Astrocyte (in vitro differentiated cells and primary cell): ENCODE data around the gene ACOX3. TPM values are rescaled to one million over a fixed set of nuclear protein-coding genes. Genes with fewer than 3 reads are reported as not detected.
A peak's percentile ranks its signal among the peaks of the same experiment; 100 is the strongest.

Experiments used
- DNase-seq: peaks from one replicate; pipeline ENCODE4 v3.0.0-alpha.2; 2010; ENCODE audit warnings: low read depth
- FAIRE-seq: peaks from 2 replicates; lab custom pipeline; 2011; peaks lifted over from hg19 to GRCh38; lab: Jason Lieb, UNC
- H2AFZ ChIP-seq: 2 replicates; pipeline ENCODE4 v1.6.0; 2012; ENCODE audit warnings: low read depth, low read length, inconsistent platforms
- H3K27ac ChIP-seq: 2 replicates; pipeline ENCODE4 v1.5.1; 2011; ENCODE audit warnings: low read depth, low read length, inconsistent platforms
- H3K27me3 ChIP-seq: 2 replicates; pipeline ENCODE4 v1.6.0; 2011; ENCODE audit warnings: low read length, inconsistent platforms; ENCODE audit not compliant: insufficient read depth
- H3K36me3 ChIP-seq: 2 replicates; pipeline ENCODE4 v1.5.1; 2011; ENCODE audit warnings: low read length, inconsistent platforms; ENCODE audit not compliant: insufficient read depth
- H3K4me1 ChIP-seq: 2 replicates; pipeline ENCODE4 v1.5.1; 2011; ENCODE audit warnings: low read length, inconsistent platforms; ENCODE audit not compliant: insufficient read depth
- H3K4me2 ChIP-seq: 2 replicates; pipeline ENCODE4 v1.6.0; 2012; ENCODE audit warnings: low read length, inconsistent platforms
- H3K4me3 ChIP-seq: 2 replicates; pipeline ENCODE4 v1.5.1; 2011; ENCODE audit warnings: low read depth, mild to moderate bottlenecking, low read length, inconsistent platforms; ENCODE audit not compliant: insufficient read depth
- H3K79me2 ChIP-seq: 2 replicates; pipeline ENCODE4 v1.6.0; 2012; ENCODE audit warnings: mild to moderate bottlenecking, low read length, inconsistent platforms; ENCODE audit not compliant: insufficient read depth
- H3K9ac ChIP-seq: 2 replicates; pipeline ENCODE4 v1.6.0; 2012; ENCODE audit warnings: mild to moderate bottlenecking, low read length, inconsistent platforms
- H3K9me3 ChIP-seq: 2 replicates; pipeline ENCODE4 v1.5.1; 2012; ENCODE audit warnings: low read depth, mild to moderate bottlenecking, low read length, inconsistent platforms; ENCODE audit not compliant: insufficient read depth
- H4K20me1 ChIP-seq: 2 replicates; pipeline ENCODE4 v1.6.0; 2012; ENCODE audit warnings: low read length, inconsistent platforms; ENCODE audit not compliant: insufficient read depth
- H3K27ac Mint-ChIP-seq: one replicate; pipeline ENCODE4 v1.8.0; 2021; ENCODE audit warnings: mild to moderate bottlenecking, mixed read lengths; ENCODE audit not compliant: unreplicated experiment
- H3K27me3 Mint-ChIP-seq: one replicate; pipeline ENCODE4 v1.8.0; 2021; ENCODE audit warnings: low read depth, mixed read lengths; ENCODE audit not compliant: unreplicated experiment
- H3K36me3 Mint-ChIP-seq: one replicate; pipeline ENCODE4 v1.8.0; 2021; ENCODE audit warnings: low read depth, mixed read lengths; ENCODE audit not compliant: unreplicated experiment
- H3K4me1 Mint-ChIP-seq: one replicate; pipeline ENCODE4 v1.8.0; 2021; ENCODE audit warnings: low read depth, mixed read lengths; ENCODE audit not compliant: unreplicated experiment
- H3K4me3 Mint-ChIP-seq: one replicate; pipeline ENCODE4 v1.8.0; 2021; ENCODE audit warnings: mild to moderate bottlenecking, moderate library complexity, mixed read lengths; ENCODE audit not compliant: unreplicated experiment
- H3K9me3 Mint-ChIP-seq: one replicate; pipeline ENCODE4 v1.8.0; 2021; ENCODE audit warnings: mild to moderate bottlenecking, mixed read lengths; ENCODE audit not compliant: unreplicated experiment
- EZH2 ChIP-seq: IDR thresholded peaks from 2 replicates; pipeline ENCODE4 v1.6.1; 2012; ENCODE audit warnings: mild to moderate bottlenecking, low read length, inconsistent platforms; ENCODE audit not compliant: insufficient read depth
- total RNA-seq: library from RNA; stranded (reverse); gene quantifications from 2 replicates; pipeline ENCODE4 v1.2.1, GENCODE V29; 2021
- TF ChIP-seq, protein P1 (sequence below): IDR thresholded peaks from 2 replicates; pipeline ENCODE4 v1.5.1; 2011; ENCODE audit warnings: low read depth, mild to moderate bottlenecking, inconsistent platforms, low read length, moderate library complexity; ENCODE audit not compliant: insufficient read depth

ACOX3 gene
- total RNA-seq, 1 donor from 2014 or later: 45.6 TPM

DNA sequence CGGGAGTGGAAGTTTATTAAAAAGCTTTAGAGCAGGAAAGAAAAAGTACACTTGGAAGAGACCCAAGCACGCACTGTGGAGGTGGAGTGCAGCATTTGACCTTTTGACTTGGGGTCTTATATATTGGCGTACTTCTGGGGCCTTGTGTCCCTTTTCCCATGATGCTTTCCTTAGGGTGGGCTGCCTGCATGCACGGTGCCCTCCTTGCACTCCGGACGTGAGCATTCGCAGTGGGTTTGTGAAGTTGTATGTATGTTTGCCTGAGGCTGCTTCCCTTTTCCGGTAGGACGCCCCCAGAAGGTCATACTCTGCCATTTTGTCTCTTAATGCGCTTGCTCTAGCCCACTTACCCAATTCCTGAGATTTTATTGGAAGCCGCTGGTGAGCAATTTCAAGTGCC, 39.7 kb upstream of the ACOX3 start:
- H3K4me3 Mint-ChIP-seq: no peak overlapping the region
- H3K4me2 ChIP-seq: no peak overlapping the region
- H3K27ac ChIP-seq: no peak overlapping the region
- DNase-seq (no peak), FAIRE-seq (no peak)
- H3K4me1 ChIP-seq: no peaks in the 10 kb centered on the region
- H3K9me3 Mint-ChIP-seq: no peaks in the 10 kb centered on the region
- H3K79me2 ChIP-seq: no peaks in the 10 kb centered on the region
- H4K20me1 ChIP-seq: peaks cover 5% of the 10 kb centered on the region
- no peak overlapping the region for H3K4me3 ChIP-seq
- no peak overlapping the region for H3K27ac Mint-ChIP-seq
- H3K9me3 ChIP-seq: no peaks in the 10 kb centered on the region
- H2AFZ ChIP-seq: no peak overlapping the region
- TF ChIP-seq, protein P1, sequence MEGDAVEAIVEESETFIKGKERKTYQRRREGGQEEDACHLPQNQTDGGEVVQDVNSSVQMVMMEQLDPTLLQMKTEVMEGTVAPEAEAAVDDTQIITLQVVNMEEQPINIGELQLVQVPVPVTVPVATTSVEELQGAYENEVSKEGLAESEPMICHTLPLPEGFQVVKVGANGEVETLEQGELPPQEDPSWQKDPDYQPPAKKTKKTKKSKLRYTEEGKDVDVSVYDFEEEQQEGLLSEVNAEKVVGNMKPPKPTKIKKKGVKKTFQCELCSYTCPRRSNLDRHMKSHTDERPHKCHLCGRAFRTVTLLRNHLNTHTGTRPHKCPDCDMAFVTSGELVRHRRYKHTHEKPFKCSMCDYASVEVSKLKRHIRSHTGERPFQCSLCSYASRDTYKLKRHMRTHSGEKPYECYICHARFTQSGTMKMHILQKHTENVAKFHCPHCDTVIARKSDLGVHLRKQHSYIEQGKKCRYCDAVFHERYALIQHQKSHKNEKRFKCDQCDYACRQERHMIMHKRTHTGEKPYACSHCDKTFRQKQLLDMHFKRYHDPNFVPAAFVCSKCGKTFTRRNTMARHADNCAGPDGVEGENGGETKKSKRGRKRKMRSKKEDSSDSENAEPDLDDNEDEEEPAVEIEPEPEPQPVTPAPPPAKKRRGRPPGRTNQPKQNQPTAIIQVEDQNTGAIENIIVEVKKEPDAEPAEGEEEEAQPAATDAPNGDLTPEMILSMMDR: no peak
- no peak for TF ChIP-seq EZH2
- peaks cover 3% of the 10 kb centered on the region for H3K27me3 Mint-ChIP-seq
- no peak overlapping the region for H3K9ac ChIP-seq
- no peaks in the 10 kb centered on the region for H3K27me3 ChIP-seq
- no peaks in the 10 kb centered on the region for H3K36me3 ChIP-seq
- peaks cover 6% of the 10 kb centered on the region for H3K4me1 Mint-ChIP-seq
- peaks cover 11% of the 10 kb centered on the region for H3K36me3 Mint-ChIP-seq

DNA sequence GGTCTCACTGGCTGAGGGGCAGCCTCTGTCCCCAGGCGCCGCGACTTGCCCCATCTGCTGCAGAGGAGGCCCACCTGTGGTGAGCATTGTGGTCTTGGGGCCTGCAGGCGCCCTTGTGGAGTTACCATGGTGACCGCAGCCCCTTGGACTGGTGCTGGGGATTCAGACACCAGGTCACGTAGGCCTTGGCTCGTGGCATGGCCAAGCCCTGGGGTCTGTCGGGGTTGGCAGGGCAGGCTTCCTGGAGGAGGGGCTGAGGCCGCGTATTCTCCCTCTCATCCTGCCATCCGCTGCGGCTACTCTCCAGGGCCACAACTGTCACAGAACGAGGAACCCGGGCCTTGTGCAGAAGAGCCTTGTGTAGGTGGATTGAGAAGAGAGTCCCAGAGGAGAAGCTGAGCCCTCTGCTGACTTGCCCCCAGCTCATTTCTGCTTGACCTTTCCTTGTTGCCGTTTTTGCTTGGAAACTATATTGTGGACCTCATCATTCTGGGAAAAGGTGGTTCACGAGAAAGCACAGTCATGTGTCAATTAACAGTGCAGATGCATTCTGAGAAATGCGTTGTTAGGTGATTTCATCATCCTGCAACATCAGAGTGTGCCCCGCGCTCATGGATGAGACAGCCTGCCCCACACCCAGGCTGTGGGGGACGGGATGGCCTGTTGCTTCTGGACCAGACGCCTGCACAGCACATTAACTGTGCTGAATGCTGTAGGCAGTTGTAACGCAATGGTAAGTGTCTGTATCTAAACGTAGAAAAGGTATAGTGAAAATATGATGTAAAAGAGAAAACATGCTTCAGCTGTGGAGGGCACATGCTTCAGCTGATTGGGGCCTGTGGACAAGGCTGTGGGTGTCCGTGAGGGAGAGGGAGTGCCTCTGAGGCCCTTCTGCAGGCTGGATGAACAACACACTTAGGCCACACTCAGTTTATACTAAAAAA, 38.5 kb upstream of the ACOX3 start:
- no peaks in the 10 kb centered on the region for H3K27me3 ChIP-seq
- no peaks in the 10 kb centered on the region for H3K79me2 ChIP-seq
- no peak overlapping the region for H3K9ac ChIP-seq
- H2AFZ ChIP-seq: no peak overlapping the region
- Mint-ChIP-seq H3K4me3 (no peak overlapping the region), H3K9me3 (no peaks in the 10 kb centered on the region), H3K27ac (peak overlapping the region; percentile 56), H3K27me3 (no peaks in the 10 kb centered on the region), H3K36me3 (peaks cover 11% of the 10 kb centered on the region), H3K4me1 (peaks cover 8% of the 10 kb centered on the region)
- no peaks in the 10 kb centered on the region for H3K9me3 ChIP-seq
- no peak for FAIRE-seq
- H3K27ac ChIP-seq: no peak overlapping the region
- H3K4me1 ChIP-seq: no peaks in the 10 kb centered on the region
- TF ChIP-seq, protein P1: no peak
- no peak for TF ChIP-seq EZH2
- no peak overlapping the region for H3K4me3 ChIP-seq
- no peaks in the 10 kb centered on the region for H3K36me3 ChIP-seq
- peaks cover 16% of the 10 kb centered on the region for H4K20me1 ChIP-seq
- no peak overlapping the region for H3K4me2 ChIP-seq
- DNase-seq: no peak

DNA sequence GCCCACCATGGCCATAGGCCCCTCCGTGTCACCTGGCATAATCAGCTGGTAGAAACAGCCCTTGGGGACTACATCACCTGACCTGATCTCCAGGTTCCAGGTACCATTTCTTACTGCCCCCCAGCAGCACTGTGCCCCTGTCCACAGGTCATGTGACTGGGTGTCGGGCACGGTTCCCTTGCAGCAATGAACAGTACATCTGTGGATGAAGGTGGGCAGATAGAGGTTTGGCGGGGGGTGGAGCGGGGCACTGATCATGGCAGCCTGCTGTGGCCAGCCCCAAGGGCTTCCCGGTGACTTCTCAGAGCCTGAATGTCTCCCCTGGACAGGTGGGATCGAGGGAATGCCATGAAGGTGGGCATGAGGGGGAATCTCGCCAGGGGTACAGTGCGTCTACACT, 37.8 kb upstream of the ACOX3 start:
- no peaks in the 10 kb centered on the region for H3K27me3 ChIP-seq
- H4K20me1 ChIP-seq: peaks cover 19% of the 10 kb centered on the region
- Mint-ChIP-seq H3K27me3 (no peaks in the 10 kb centered on the region), H3K9me3 (no peaks in the 10 kb centered on the region), H3K27ac (no peak overlapping the region), H3K36me3 (peaks cover 11% of the 10 kb centered on the region), H3K4me1 (peaks cover 12% of the 10 kb centered on the region), H3K4me3 (no peak overlapping the region)
- no peak for FAIRE-seq
- no peak overlapping the region for H3K9ac ChIP-seq
- no peaks in the 10 kb centered on the region for H3K79me2 ChIP-seq
- no peak for TF ChIP-seq EZH2
- TF ChIP-seq, protein P1: no peak
- no peak for DNase-seq
- no peak overlapping the region for H3K4me2 ChIP-seq
- H3K4me1 ChIP-seq: peaks cover 6% of the 10 kb centered on the region
- H2AFZ ChIP-seq: no peak overlapping the region
- no peaks in the 10 kb centered on the region for H3K9me3 ChIP-seq
- H3K4me3 ChIP-seq: no peak overlapping the region
- H3K36me3 ChIP-seq: no peaks in the 10 kb centered on the region
- no peak overlapping the region for H3K27ac ChIP-seq
